GM12878 (cell line): ENCODE results near the gene RANBP9. TPM values are rescaled to one million over a fixed set of nuclear protein-coding genes. Genes with fewer than 3 reads are reported as not detected.

Experiments
- ATAC-seq: fragments of 200-7000 bp; cut with Tn5 transposase; 3 replicates; pipeline ENCODE4 v1.9.1; 2020; ENCODE audit warnings: mild to moderate bottlenecking, moderate library complexity
- BruUV-seq: library from RNA; stranded (reverse); fragments of 400-500 nt; replicated peaks from 2 replicates; lab custom pipeline; 2021; lab: Mats Ljungman, UMichigan
- CTCF ChIA-PET: fragments of 300-600 bp; sonication (Branson Sonifier 250); formaldehyde crosslinking; extraction: SDS; loops from one replicate; lab custom pipeline; 2021; ENCODE audit warnings: inconsistent platforms; lab: Yijun Ruan, JAX
- POLR2A ChIA-PET: fragments of 350-600 bp; formaldehyde crosslinking; extraction: SDS; loops from one replicate; lab custom pipeline; 2021; ENCODE audit warnings: inconsistent platforms; lab: Charles Lee
- RAD21 ChIA-PET: fragments of 300-600 bp; sonication (Branson Sonifier 250); formaldehyde crosslinking; loops from one replicate; lab custom pipeline; 2023; ENCODE audit warnings: antibody characterized with exemption; ENCODE audit not compliant: unreplicated experiment; lab: Charles Lee
- SMC1A ChIA-PET: fragments of 300-600 bp; sonication (Branson Sonifier 250); formaldehyde crosslinking; loops from one replicate; lab custom pipeline; 2023; ENCODE audit not compliant: unreplicated experiment, uncharacterized antibody; lab: Charles Lee
- DNase-seq: peaks from one replicate; pipeline ENCODE4 v3.0.0-alpha.2; 2011; ENCODE audit warnings: low read depth, low spot score
- FAIRE-seq: peaks from 3 replicates; lab custom pipeline; 2011; peaks lifted over from hg19 to GRCh38; lab: Jason Lieb, UNC
- H2AFZ ChIP-seq: 2 replicates; pipeline ENCODE4 v1.6.0; 2011; ENCODE audit warnings: low read depth, low read length, control low read depth; ENCODE audit not compliant: control insufficient read depth
- H3K27ac ChIP-seq: 2 replicates; pipeline ENCODE4 v1.5.1; 2011; ENCODE audit warnings: control low read depth; ENCODE audit not compliant: control insufficient read depth, insufficient read depth
- H3K27me3 ChIP-seq, 2 experiments: replicated peaks in 1 of 2; 2 replicates each; pipeline versions ENCODE4 v1.6.0 to v1.6.1; 2011; ENCODE audit warnings: low read length in 1 of 2; ENCODE audit not compliant: control insufficient read depth in 2 of 2, insufficient read depth in 2 of 2
- H3K36me3 ChIP-seq, 2 experiments: 2 replicates each; pipeline ENCODE4 v1.5.1; 2011; ENCODE audit warnings: low read length in 1 of 2; ENCODE audit not compliant: control insufficient read depth in 2 of 2, insufficient read depth in 2 of 2
- H3K4me1 ChIP-seq: 2 replicates; pipeline ENCODE4 v1.6.1; 2011; ENCODE audit warnings: mild to moderate bottlenecking, low read length, moderate library complexity, mixed read lengths; ENCODE audit not compliant: control insufficient read depth, insufficient read depth
- H3K4me2 ChIP-seq: 2 replicates; pipeline ENCODE4 v1.6.0; 2011; ENCODE audit warnings: control low read depth; ENCODE audit not compliant: control insufficient read depth, insufficient read depth
- H3K4me3 ChIP-seq: fragments of 200-600 bp; sonication (generic); 2 replicates; pipeline ENCODE4 v1.5.1; 2016
- H3K79me2 ChIP-seq: 2 replicates; pipeline ENCODE4 v1.6.0; 2011; ENCODE audit warnings: low read length; ENCODE audit not compliant: control insufficient read depth, insufficient read depth
- H3K9ac ChIP-seq: 2 replicates; pipeline ENCODE4 v1.8.0; 2011; ENCODE audit warnings: low read length, control low read depth, mixed read lengths; ENCODE audit not compliant: control insufficient read depth, insufficient read depth
- H3K9me3 ChIP-seq: replicated peaks from 3 replicates; pipeline ENCODE4 v1.5.1; 2011; ENCODE audit warnings: mild to moderate bottlenecking, low read length; ENCODE audit not compliant: control insufficient read depth, insufficient read depth
- H4K20me1 ChIP-seq: 2 replicates; pipeline ENCODE4 v1.6.0; 2011; ENCODE audit not compliant: control insufficient read depth, insufficient read depth
- ATF2 ChIP-seq: IDR thresholded peaks from 2 replicates; pipeline ENCODE4 v1.6.1; 2012; ENCODE audit warnings: low read length, inconsistent platforms
- BACH1 ChIP-seq: fragments of 450-650 bp; IDR thresholded peaks from 2 replicates; pipeline ENCODE4 v1.6.1; 2017; ENCODE audit warnings: mild to moderate bottlenecking, borderline replicate concordance
- CHD1 ChIP-seq: IDR thresholded peaks from 2 replicates; pipeline ENCODE4 v1.6.1; 2012; ENCODE audit warnings: low read depth, low read length, improper control_type of control experiment
- DPF2 ChIP-seq: fragments of 450-650 bp; IDR thresholded peaks from 2 replicates; pipeline ENCODE4 v1.6.1; 2017; ENCODE audit warnings: mild to moderate bottlenecking
- IKZF2 ChIP-seq, 2 experiments: fragments of 450-650 bp; IDR thresholded peaks; 2 replicates each; pipeline ENCODE4 v1.6.1; 2017; ENCODE audit warnings: mild to moderate bottlenecking in 2 of 2, moderate library complexity in 2 of 2
- JUNB ChIP-seq: IDR thresholded peaks from 2 replicates; pipeline ENCODE4 v1.6.1; 2016; ENCODE audit warnings: antibody characterized with exemption, mild to moderate bottlenecking
- JUND ChIP-seq: IDR thresholded peaks from 2 replicates; pipeline ENCODE4 v1.6.1; 2012; ENCODE audit warnings: low read depth, mild to moderate bottlenecking, low read length, improper control_type of control experiment, moderate library complexity
- NR2C1 ChIP-seq: fragments of 450-650 bp; IDR thresholded peaks from 2 replicates; pipeline ENCODE4 v1.6.1; 2017; ENCODE audit warnings: antibody characterized with exemption, mild to moderate bottlenecking, moderate library complexity
- POLR2AphosphoS2 ChIP-seq: IDR thresholded peaks from 2 replicates; pipeline ENCODE4 v1.6.1; 2011; ENCODE audit warnings: low read depth, mild to moderate bottlenecking, low read length, improper control_type of control experiment, moderate library complexity
- RAD51 ChIP-seq: fragments of 450-650 bp; IDR thresholded peaks from 2 replicates; pipeline ENCODE4 v1.6.1; 2016; ENCODE audit warnings: moderate library complexity, mild to moderate bottlenecking, inconsistent platforms
- STAT1 ChIP-seq: fragments of 450-650 bp; conservative IDR thresholded peaks from 2 replicates; pipeline ENCODE4 v1.6.1; 2014; ENCODE audit warnings: antibody characterized with exemption, mild to moderate bottlenecking
- STAT3 ChIP-seq: IDR thresholded peaks from 2 replicates; pipeline ENCODE4 v1.6.1; 2011; ENCODE audit warnings: low read depth, low read length, improper control_type of control experiment
- SUPT20H ChIP-seq: IDR thresholded peaks from 2 replicates; pipeline ENCODE4 v1.6.1; 2011; ENCODE audit warnings: low read depth, mild to moderate bottlenecking, low read length, moderate library complexity, borderline replicate concordance; ENCODE audit not compliant: control insufficient read depth
- YBX1 ChIP-seq: fragments of 450-650 bp; IDR thresholded peaks from 2 replicates; pipeline ENCODE4 v1.6.1; 2016; ENCODE audit warnings: antibody characterized with exemption
- ZBTB40 ChIP-seq: fragments of 450-650 bp; IDR thresholded peaks from 2 replicates; pipeline ENCODE4 v1.6.1; 2016; ENCODE audit warnings: mild to moderate bottlenecking, moderate library complexity, borderline replicate concordance
- ZNF207 ChIP-seq: fragments of 450-650 bp; IDR thresholded peaks from 2 replicates; pipeline ENCODE4 v1.6.1; 2014; ENCODE audit warnings: antibody characterized with exemption, mild to moderate bottlenecking, borderline replicate concordance
- ZNF622 ChIP-seq: fragments of 450-650 bp; IDR thresholded peaks from 2 replicates; pipeline ENCODE4 v1.6.1; 2017; ENCODE audit warnings: mild to moderate bottlenecking, inconsistent platforms
- ZZZ3 ChIP-seq: IDR thresholded peaks from 2 replicates; pipeline ENCODE4 v1.6.1; 2011; ENCODE audit warnings: low read depth; ENCODE audit not compliant: control insufficient read depth, insufficient read length
- WGBS: methylation state at CpG from one replicate; pipeline ENCODE4 v1.1.6; 2016; ENCODE audit warnings: low lambda C conversion rate; ENCODE audit not compliant: insufficient replicate concordance, insufficient coverage; ENCODE audit errors: missing lambda C conversion rate; 5-methylcytosine and 5-hydroxymethylcytosine counted together
- in situ Hi-C: fragments of 300-500 bp; cut with MboI; formaldehyde crosslinking; loops from 9 replicates; pipeline ENCODE4 v1.14.3; 2018; ENCODE audit warnings: mixed read lengths
- intact Hi-C: fragments of 100-400 bp; cut with micrococcal nuclease; formaldehyde crosslinking; loops from one replicate; pipeline ENCODE4 v1.14.2; 2022; ENCODE audit not compliant: unreplicated experiment
- polyA plus RNA-seq, 11 experiments: library from polyadenylated mRNA; depleted of rRNA in 4 of 11; unstranded in 6 of 11; stranded (reverse) in 5 of 11; fragments of >200 nt; fragmentation: Nextera tagmentation in 4 of 11; fragmentation: Illumina TruSeq in 1 of 11; extraction: Ambion mirVana in 4 of 11; extraction: Trizol in 1 of 11; gene quantifications; 1 replicate in 1 of 11; 2 replicates in 10 of 11; pipeline versions ENCODE4 v1.2.1 to v1.2.3, GENCODE V29; 2011 to 2016; ENCODE audit warnings: inconsistent platforms in 2 of 11, missing spikeins in 2 of 11, low read depth in 1 of 11
- total RNA-seq, 4 experiments: library from RNA; depleted of rRNA in 3 of 4; stranded (reverse); fragments of >200 nt in 3 of 4; fragmentation: Illumina TruSeq in 1 of 4; extraction: Trizol in 1 of 4; gene quantifications; 2 replicates each; pipeline versions ENCODE4 v1.2.1 to v1.2.3, GENCODE V29; 2013 to 2021

RANBP9 gene
- total and polyA plus RNA-seq, 10 of the 15 experiments (the other 5 are each of a cell fraction or from before 2014, with no cell fraction given) = 3.7 to 43.1 (median 16.2) TPM

- no peak overlapping the region for H2AFZ ChIP-seq
- H3K4me3 ChIP-seq = no peak overlapping the region
- peaks cover 2% of the 10 kb centered on the region; the same call in 2 of the 3 replicates for H3K9me3 ChIP-seq
- ChIA-PET POLR2A (interaction anchor here (1.0 kb wide), 1 partner anchor 17 kb away, joined by 3 read pairs; no protein-coding TSS in a partner anchor), SMC1A (interaction anchor here (0.7 to 3.7 kb wide), 6 partner anchors 10 to 65 kb away, joined by 3 to 32 read pairs (median 4); partner anchors contain the start of gene NOL7), RAD21 (interaction anchor here (0.7 to 1.4 kb wide), 2 partner anchors 15 to 24 kb away, joined by 3 read pairs; no protein-coding TSS in a partner anchor), CTCF (interaction anchor here (1.0 to 1.3 kb wide), 2 partner anchors 14 to 16 kb away, joined by 3 to 5 read pairs; no protein-coding TSS in a partner anchor)
- no peaks in the 10 kb centered on the region for H4K20me1 ChIP-seq
- no peak for TF ChIP-seq IKZF2 (IDR thresholded peaks at IDR 0.05)
- TF ChIP-seq CHD1 = no peak
- no peak for TF ChIP-seq SUPT20H
- no peak for TF ChIP-seq ZNF622
- no peak for TF ChIP-seq ZZZ3
- no peak for TF ChIP-seq ZBTB40
- no peak for TF ChIP-seq JUND
- no peak for TF ChIP-seq STAT3
- no peak for TF ChIP-seq STAT1
- no peak for TF ChIP-seq POLR2AphosphoS2
- TF ChIP-seq JUNB = no peak
- TF ChIP-seq NR2C1 = no peak
- no peak for TF ChIP-seq DPF2
- TF ChIP-seq ZNF207 = no peak
- TF ChIP-seq YBX1 = no peak
- no peak for TF ChIP-seq BACH1
- no peak for TF ChIP-seq RAD51
- no peak for TF ChIP-seq ATF2
- DNase-seq = no peak
- no peak overlapping the region for H3K9ac ChIP-seq
- FAIRE-seq = no peak
- no peak overlapping the region for H3K4me2 ChIP-seq
- 94% methylated on average over 2 of the region's 2 CpGs for WGBS
- in situ Hi-C loops = no loop called here
- H3K79me2 ChIP-seq = peaks cover 48% of the 10 kb centered on the region
- H3K36me3 ChIP-seq = peaks cover 0 to 1% of the 10 kb centered on the region in 2 experiments; a peak in 2 of 4 replicates
- BruUV-seq = no TSS peak
- no peak for ATAC-seq
- H3K4me1 ChIP-seq = peaks cover 12% of the 10 kb centered on the region
- no peak overlapping the region for H3K27ac ChIP-seq
- H3K27me3 ChIP-seq = no peaks in the 10 kb centered on the region
- intact Hi-C loops = no loop called here
Observed at GRCh38 chr6:13679996-13680395, 31.6 kb downstream of the RANBP9 start.
